Astrocyte (in vitro differentiated cells and primary cell): Measurements from ENCODE around the gene PCDHGA2. TPM values are rescaled to one million over a fixed set of nuclear protein-coding genes. Genes with fewer than 3 reads are reported as not detected.

ENCODE experiments used
- DNase-seq: peaks from one replicate; pipeline ENCODE4 v3.0.0-alpha.2; 2010; ENCODE audit warnings: low read depth
- FAIRE-seq: peaks from 2 replicates; lab custom pipeline; 2011; peaks lifted over from hg19 to GRCh38; lab: Jason Lieb, UNC
- H2AFZ ChIP-seq: 2 replicates; pipeline ENCODE4 v1.6.0; 2012; ENCODE audit warnings: low read depth, low read length, inconsistent platforms
- H3K27ac ChIP-seq: 2 replicates; pipeline ENCODE4 v1.5.1; 2011; ENCODE audit warnings: low read depth, low read length, inconsistent platforms
- H3K27me3 ChIP-seq: 2 replicates; pipeline ENCODE4 v1.6.0; 2011; ENCODE audit warnings: low read length, inconsistent platforms; ENCODE audit not compliant: insufficient read depth
- H3K36me3 ChIP-seq: 2 replicates; pipeline ENCODE4 v1.5.1; 2011; ENCODE audit warnings: low read length, inconsistent platforms; ENCODE audit not compliant: insufficient read depth
- H3K4me1 ChIP-seq: 2 replicates; pipeline ENCODE4 v1.5.1; 2011; ENCODE audit warnings: low read length, inconsistent platforms; ENCODE audit not compliant: insufficient read depth
- H3K4me2 ChIP-seq: 2 replicates; pipeline ENCODE4 v1.6.0; 2012; ENCODE audit warnings: low read length, inconsistent platforms
- H3K4me3 ChIP-seq: 2 replicates; pipeline ENCODE4 v1.5.1; 2011; ENCODE audit warnings: low read depth, mild to moderate bottlenecking, low read length, inconsistent platforms; ENCODE audit not compliant: insufficient read depth
- H3K79me2 ChIP-seq: 2 replicates; pipeline ENCODE4 v1.6.0; 2012; ENCODE audit warnings: mild to moderate bottlenecking, low read length, inconsistent platforms; ENCODE audit not compliant: insufficient read depth
- H3K9ac ChIP-seq: 2 replicates; pipeline ENCODE4 v1.6.0; 2012; ENCODE audit warnings: mild to moderate bottlenecking, low read length, inconsistent platforms
- H3K9me3 ChIP-seq: 2 replicates; pipeline ENCODE4 v1.5.1; 2012; ENCODE audit warnings: low read depth, mild to moderate bottlenecking, low read length, inconsistent platforms; ENCODE audit not compliant: insufficient read depth
- H4K20me1 ChIP-seq: 2 replicates; pipeline ENCODE4 v1.6.0; 2012; ENCODE audit warnings: low read length, inconsistent platforms; ENCODE audit not compliant: insufficient read depth
- H3K27ac Mint-ChIP-seq: one replicate; pipeline ENCODE4 v1.8.0; 2021; ENCODE audit warnings: mild to moderate bottlenecking, mixed read lengths; ENCODE audit not compliant: unreplicated experiment
- H3K27me3 Mint-ChIP-seq: one replicate; pipeline ENCODE4 v1.8.0; 2021; ENCODE audit warnings: low read depth, mixed read lengths; ENCODE audit not compliant: unreplicated experiment
- H3K36me3 Mint-ChIP-seq: one replicate; pipeline ENCODE4 v1.8.0; 2021; ENCODE audit warnings: low read depth, mixed read lengths; ENCODE audit not compliant: unreplicated experiment
- H3K4me1 Mint-ChIP-seq: one replicate; pipeline ENCODE4 v1.8.0; 2021; ENCODE audit warnings: low read depth, mixed read lengths; ENCODE audit not compliant: unreplicated experiment
- H3K4me3 Mint-ChIP-seq: one replicate; pipeline ENCODE4 v1.8.0; 2021; ENCODE audit warnings: mild to moderate bottlenecking, moderate library complexity, mixed read lengths; ENCODE audit not compliant: unreplicated experiment
- H3K9me3 Mint-ChIP-seq: one replicate; pipeline ENCODE4 v1.8.0; 2021; ENCODE audit warnings: mild to moderate bottlenecking, mixed read lengths; ENCODE audit not compliant: unreplicated experiment
- EZH2 ChIP-seq: IDR thresholded peaks from 2 replicates; pipeline ENCODE4 v1.6.1; 2012; ENCODE audit warnings: mild to moderate bottlenecking, low read length, inconsistent platforms; ENCODE audit not compliant: insufficient read depth
- total RNA-seq: library from RNA; stranded (reverse); gene quantifications from 2 replicates; pipeline ENCODE4 v1.2.1, GENCODE V29; 2021
- TF ChIP-seq, protein P1 (sequence below): IDR thresholded peaks from 2 replicates; pipeline ENCODE4 v1.5.1; 2011; ENCODE audit warnings: low read depth, mild to moderate bottlenecking, inconsistent platforms, low read length, moderate library complexity; ENCODE audit not compliant: insufficient read depth

Gene PCDHGA2
- total RNA-seq, 1 donor from 2014 or later: 0.14 TPM

DNA sequence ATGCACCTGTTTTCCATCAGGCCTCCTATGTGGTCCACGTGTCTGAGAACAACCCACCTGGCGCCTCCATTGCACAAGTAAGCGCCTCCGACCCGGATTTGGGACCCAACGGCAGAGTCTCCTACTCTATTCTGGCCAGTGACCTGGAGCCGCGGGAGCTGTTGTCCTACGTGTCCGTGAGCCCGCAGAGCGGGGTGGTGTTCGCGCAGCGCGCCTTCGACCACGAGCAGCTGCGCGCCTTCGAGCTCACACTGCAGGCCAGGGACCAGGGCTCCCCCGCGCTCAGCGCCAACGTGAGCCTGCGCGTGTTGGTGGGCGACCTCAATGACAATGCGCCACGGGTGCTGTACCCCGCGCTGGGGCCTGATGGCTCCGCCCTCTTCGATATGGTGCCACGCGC lies 13.0 kb downstream of the PCDHGA2 start:
- H3K27ac ChIP-seq: no peak overlapping the region
- H2AFZ ChIP-seq: no peak overlapping the region
- no peaks in the 10 kb centered on the region for H3K4me1 ChIP-seq
- FAIRE-seq (no peak), DNase-seq (no peak)
- no peak overlapping the region for H3K4me3 Mint-ChIP-seq
- H3K4me2 ChIP-seq: no peak overlapping the region
- H3K9me3 Mint-ChIP-seq: peaks cover 31% of the 10 kb centered on the region
- H3K9me3 ChIP-seq: peaks cover 41% of the 10 kb centered on the region
- no peaks in the 10 kb centered on the region for H3K79me2 ChIP-seq
- H3K9ac ChIP-seq: no peak overlapping the region
- no peak overlapping the region for H3K27ac Mint-ChIP-seq
- TF ChIP-seq, protein P1, sequence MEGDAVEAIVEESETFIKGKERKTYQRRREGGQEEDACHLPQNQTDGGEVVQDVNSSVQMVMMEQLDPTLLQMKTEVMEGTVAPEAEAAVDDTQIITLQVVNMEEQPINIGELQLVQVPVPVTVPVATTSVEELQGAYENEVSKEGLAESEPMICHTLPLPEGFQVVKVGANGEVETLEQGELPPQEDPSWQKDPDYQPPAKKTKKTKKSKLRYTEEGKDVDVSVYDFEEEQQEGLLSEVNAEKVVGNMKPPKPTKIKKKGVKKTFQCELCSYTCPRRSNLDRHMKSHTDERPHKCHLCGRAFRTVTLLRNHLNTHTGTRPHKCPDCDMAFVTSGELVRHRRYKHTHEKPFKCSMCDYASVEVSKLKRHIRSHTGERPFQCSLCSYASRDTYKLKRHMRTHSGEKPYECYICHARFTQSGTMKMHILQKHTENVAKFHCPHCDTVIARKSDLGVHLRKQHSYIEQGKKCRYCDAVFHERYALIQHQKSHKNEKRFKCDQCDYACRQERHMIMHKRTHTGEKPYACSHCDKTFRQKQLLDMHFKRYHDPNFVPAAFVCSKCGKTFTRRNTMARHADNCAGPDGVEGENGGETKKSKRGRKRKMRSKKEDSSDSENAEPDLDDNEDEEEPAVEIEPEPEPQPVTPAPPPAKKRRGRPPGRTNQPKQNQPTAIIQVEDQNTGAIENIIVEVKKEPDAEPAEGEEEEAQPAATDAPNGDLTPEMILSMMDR: no peak
- H3K27me3 Mint-ChIP-seq: no peaks in the 10 kb centered on the region
- no peak overlapping the region for H3K4me3 ChIP-seq
- H3K27me3 ChIP-seq: peaks cover 3% of the 10 kb centered on the region
- H4K20me1 ChIP-seq: no peaks in the 10 kb centered on the region
- H3K4me1 Mint-ChIP-seq: no peaks in the 10 kb centered on the region
- no peaks in the 10 kb centered on the region for H3K36me3 ChIP-seq
- H3K36me3 Mint-ChIP-seq: peaks cover 7% of the 10 kb centered on the region

DNA sequence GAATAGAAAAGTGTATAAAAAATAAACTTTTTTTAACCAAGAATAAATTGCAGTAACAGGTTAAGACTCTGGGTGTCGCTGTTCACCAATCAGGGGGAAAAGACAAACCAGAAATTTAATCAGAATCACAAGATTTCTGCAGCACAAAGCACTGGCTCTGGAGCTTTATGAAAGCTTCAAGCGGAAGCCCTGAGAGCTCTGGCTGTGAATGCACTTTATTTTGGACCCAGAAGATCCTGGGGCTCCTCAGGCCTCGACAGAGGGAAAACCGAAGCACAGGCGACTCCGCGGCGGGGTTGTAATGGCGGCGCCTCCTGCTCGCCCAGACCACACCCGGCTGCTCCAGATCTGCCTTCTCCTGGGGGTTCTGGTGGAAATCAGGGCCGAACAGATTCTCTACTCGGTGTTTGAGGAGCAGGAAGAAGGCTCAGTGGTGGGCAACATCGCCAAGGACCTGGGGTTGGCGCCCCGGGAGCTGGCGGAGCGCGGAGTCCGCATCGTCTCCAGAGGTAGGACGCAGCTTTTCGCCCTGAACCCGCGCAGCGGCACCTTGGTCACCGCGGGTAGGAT lies 16.4 kb downstream of the PCDHGA2 start, which contains the start of gene PCDHGA4:
PCDHGA4 (plus strand) TSS at position 122 of the 570 bp plus-strand sequence; CDS start at position 209, 87 bp downstream.
- peaks cover 33% of the 10 kb centered on the region for H3K9me3 Mint-ChIP-seq
- H4K20me1 ChIP-seq: no peaks in the 10 kb centered on the region
- H3K79me2 ChIP-seq: no peaks in the 10 kb centered on the region
- H3K9me3 ChIP-seq: peaks cover 47% of the 10 kb centered on the region
- no peak within 1 kb of the TSS for H3K9ac ChIP-seq
- no peak within 1 kb of the TSS for H3K27ac ChIP-seq
- no peaks in the 10 kb centered on the region for H3K4me1 Mint-ChIP-seq
- TF ChIP-seq EZH2: no peak
- TF ChIP-seq, protein P1: peak; percentile 39
- DNase-seq: no peak
- H3K27me3 ChIP-seq: peaks cover 3% of the 10 kb centered on the region
- no peak within 1 kb of the TSS for H2AFZ ChIP-seq
- no peak within 1 kb of the TSS for H3K4me3 Mint-ChIP-seq
- no peak within 1 kb of the TSS for H3K27ac Mint-ChIP-seq
- no peaks in the 10 kb centered on the region for H3K36me3 ChIP-seq
- no peak within 1 kb of the TSS for H3K4me3 ChIP-seq
- no peaks in the 10 kb centered on the region for H3K4me1 ChIP-seq
- H3K27me3 Mint-ChIP-seq: no peaks in the 10 kb centered on the region
- H3K4me2 ChIP-seq: peak within 1 kb of the TSS; percentile 45
- peaks cover 8% of the 10 kb centered on the region for H3K36me3 Mint-ChIP-seq
- FAIRE-seq: no peak

DNA sequence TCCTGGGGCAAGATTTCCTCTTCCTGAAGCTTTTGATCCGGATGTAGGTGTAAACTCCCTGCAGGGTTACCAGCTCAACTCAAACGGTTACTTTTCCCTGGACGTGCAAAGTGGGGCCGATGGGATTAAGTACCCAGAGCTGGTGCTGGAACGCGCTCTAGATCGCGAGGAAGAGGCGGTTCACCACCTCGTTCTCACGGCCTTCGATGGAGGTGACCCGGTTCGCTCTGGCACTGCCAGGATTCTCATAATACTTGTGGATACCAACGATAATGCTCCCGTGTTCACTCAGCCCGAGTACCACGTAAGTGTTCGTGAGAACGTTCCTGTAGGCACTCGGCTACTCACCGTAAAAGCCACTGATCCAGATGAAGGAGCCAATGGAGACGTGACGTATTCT lies 17.1 kb downstream of the PCDHGA2 start:
- no peak overlapping the region for H3K27ac ChIP-seq
- H3K4me1 Mint-ChIP-seq: no peaks in the 10 kb centered on the region
- H3K9me3 Mint-ChIP-seq: peaks cover 35% of the 10 kb centered on the region
- H3K27me3 Mint-ChIP-seq: no peaks in the 10 kb centered on the region
- no peak overlapping the region for H3K27ac Mint-ChIP-seq
- no peak overlapping the region for H3K4me3 Mint-ChIP-seq
- H2AFZ ChIP-seq: no peak overlapping the region
- TF ChIP-seq, protein P1: no peak
- no peak for TF ChIP-seq EZH2
- no peak overlapping the region for H3K9ac ChIP-seq
- peaks cover 3% of the 10 kb centered on the region for H3K27me3 ChIP-seq
- DNase-seq (no peak), FAIRE-seq (no peak)
- no peaks in the 10 kb centered on the region for H3K36me3 ChIP-seq
- H3K4me2 ChIP-seq: peak overlapping the region; percentile 45
- no peak overlapping the region for H3K4me3 ChIP-seq
- peaks cover 10% of the 10 kb centered on the region for H3K36me3 Mint-ChIP-seq
- peaks cover 47% of the 10 kb centered on the region for H3K9me3 ChIP-seq
- no peaks in the 10 kb centered on the region for H4K20me1 ChIP-seq
- H3K79me2 ChIP-seq: no peaks in the 10 kb centered on the region
- H3K4me1 ChIP-seq: no peaks in the 10 kb centered on the region
